Osteoblast (primary cell): ENCODE measurements around the gene CCDC85B. TPM values are rescaled to one million over a fixed set of nuclear protein-coding genes. Genes with fewer than 3 reads are reported as not detected.
"Not testable (repeated sequence)": the region's sequence is repeated elsewhere in the genome, so short reads cannot be mapped to it uniquely, and the experiment has no call there.

Experiments
- DNase-seq: peaks from one replicate; pipeline ENCODE4 v3.0.0; 2011; ENCODE audit warnings: low spot score, mixed read lengths; ENCODE audit not compliant: insufficient read length; ENCODE audit errors: missing footprints
- H2AFZ ChIP-seq: 2 replicates; pipeline ENCODE4 v1.6.0; 2011; ENCODE audit warnings: mild to moderate bottlenecking, low read length
- H3K27ac ChIP-seq: 2 replicates; pipeline ENCODE4 v1.5.1; 2011; ENCODE audit warnings: mild to moderate bottlenecking, low read depth, low read length, moderate library complexity
- H3K27me3 ChIP-seq: 2 replicates; pipeline ENCODE4 v1.6.0; 2012; ENCODE audit warnings: mild to moderate bottlenecking, control low read depth, inconsistent platforms, low read length, moderate library complexity; ENCODE audit not compliant: insufficient read depth
- H3K36me3 ChIP-seq: 2 replicates; pipeline ENCODE4 v1.5.1; 2011; ENCODE audit warnings: mild to moderate bottlenecking, low read length, control low read depth, moderate library complexity; ENCODE audit not compliant: insufficient read depth
- H3K4me1 ChIP-seq: 2 replicates; pipeline ENCODE4 v1.5.1; 2011; ENCODE audit warnings: mild to moderate bottlenecking, low read length, control low read depth, moderate library complexity; ENCODE audit not compliant: insufficient read depth
- H3K4me2 ChIP-seq: 2 replicates; pipeline ENCODE4 v1.6.0; 2011; ENCODE audit warnings: mild to moderate bottlenecking, low read length; ENCODE audit not compliant: insufficient read depth
- H3K4me3 ChIP-seq: fragments of 200-600 bp; sonication (generic); 3 replicates; pipeline ENCODE4 v1.5.1; 2012; ENCODE audit warnings: mild to moderate bottlenecking, low read length, inconsistent platforms; ENCODE audit not compliant: insufficient read depth
- H3K79me2 ChIP-seq: 2 replicates; pipeline ENCODE4 v1.6.0; 2012; ENCODE audit warnings: mild to moderate bottlenecking, low read length, control low read depth, inconsistent platforms; ENCODE audit not compliant: insufficient read depth
- H3K9me3 ChIP-seq: 2 replicates; pipeline ENCODE4 v1.5.1; 2011; ENCODE audit warnings: low read depth, low read length, control low read depth
- H4K20me1 ChIP-seq: 2 replicates; pipeline ENCODE4 v1.6.0; 2012; ENCODE audit warnings: mild to moderate bottlenecking, low read length, control low read depth; ENCODE audit not compliant: insufficient read depth
- CTCF ChIP-seq: IDR thresholded peaks from 2 replicates; pipeline ENCODE4 v1.5.1; 2011; ENCODE audit warnings: mild to moderate bottlenecking, low read depth, low read length, moderate library complexity; ENCODE audit errors: extremely low read depth
- total RNA-seq: library from RNA; depleted of rRNA; stranded (reverse); fragments of >200 nt; gene quantifications from 2 replicates; pipeline ENCODE4 v1.2.3, GENCODE V29; 2012

The CCDC85B gene
- total RNA-seq, 1 donor, result 47.0 TPM

- H3K4me1 ChIP-seq, result peaks cover 77% of the 10 kb centered on the region
Observed at GRCh38 chr11:65891219-65892136, 1.0 kb downstream of the CCDC85B start.

GRCh38 chr11:65892137-65892540, 1.7 kb downstream of the CCDC85B start:
- H3K79me2 ChIP-seq, result peaks cover 66% of the 10 kb centered on the region
- peak overlapping the region; percentile 100 for H3K4me2 ChIP-seq
- DNase-seq, result peak; percentile 77
- peaks cover 79% of the 10 kb centered on the region for H3K4me1 ChIP-seq
- H3K9me3 ChIP-seq, H3K27me3 ChIP-seq, H2AFZ ChIP-seq: not testable (repeated sequence)
- H3K36me3 ChIP-seq, result peaks cover 49% of the 10 kb centered on the region
- peak overlapping the region; percentile 95 for H3K4me3 ChIP-seq
- peak overlapping the region; percentile 98 for H3K27ac ChIP-seq
- H4K20me1 ChIP-seq, result peaks cover 56% of the 10 kb centered on the region

More at GRCh38 chr11:65891219-65892136, 1.0 kb downstream of the CCDC85B start:
- H3K4me2 ChIP-seq, result peak overlapping the region; percentile 100
- peaks cover 66% of the 10 kb centered on the region for H3K79me2 ChIP-seq
- H2AFZ ChIP-seq, result no peak overlapping the region
- peak; percentile 86 for DNase-seq
- H3K9me3 ChIP-seq, result no peaks in the 10 kb centered on the region
- H3K36me3 ChIP-seq, result peaks cover 48% of the 10 kb centered on the region
- peaks cover 50% of the 10 kb centered on the region for H4K20me1 ChIP-seq
- peak overlapping the region; percentile 98 for H3K27ac ChIP-seq
- H3K27me3 ChIP-seq, result no peaks in the 10 kb centered on the region
- TF ChIP-seq CTCF, result peak; percentile 26
- H3K4me3 ChIP-seq, result peak overlapping the region; percentile 95

- Histone ChIP-seq H3K36me3 (peaks cover 53% of the 10 kb centered on the region), H3K27me3 (no peaks in the 10 kb centered on the region), H3K27ac (peak overlapping the region; percentile 98), H3K79me2 (peaks cover 66% of the 10 kb centered on the region), H3K4me3 (peak overlapping the region; percentile 95), H3K9me3 (no peaks in the 10 kb centered on the region), H4K20me1 (peaks cover 60% of the 10 kb centered on the region), H2AFZ (no peak overlapping the region), H3K4me2 (peak overlapping the region; percentile 100), H3K4me1 (peaks cover 79% of the 10 kb centered on the region)
- no peak for TF ChIP-seq CTCF
- no peak for DNase-seq
Observed at GRCh38 chr11:65892661-65893317, 2.3 kb downstream of the CCDC85B start.

- no peak for TF ChIP-seq CTCF
- Histone ChIP-seq H3K4me3 (no peak overlapping the region), H2AFZ (no peak overlapping the region), H3K4me2 (peak overlapping the region; percentile 45), H3K36me3 (peaks cover 58% of the 10 kb centered on the region), H4K20me1 (peaks cover 60% of the 10 kb centered on the region), H3K27me3 (no peaks in the 10 kb centered on the region), H3K79me2 (peaks cover 79% of the 10 kb centered on the region), H3K27ac (peak overlapping the region; percentile 56), H3K4me1 (peaks cover 82% of the 10 kb centered on the region), H3K9me3 (no peaks in the 10 kb centered on the region)
- DNase-seq, result peak; percentile 72
Observed at GRCh38 chr11:65894034-65894591, 3.6 kb downstream of the CCDC85B start.
